ENCODE measurements around the gene YARS1.

YARS1 gene

DNA sequence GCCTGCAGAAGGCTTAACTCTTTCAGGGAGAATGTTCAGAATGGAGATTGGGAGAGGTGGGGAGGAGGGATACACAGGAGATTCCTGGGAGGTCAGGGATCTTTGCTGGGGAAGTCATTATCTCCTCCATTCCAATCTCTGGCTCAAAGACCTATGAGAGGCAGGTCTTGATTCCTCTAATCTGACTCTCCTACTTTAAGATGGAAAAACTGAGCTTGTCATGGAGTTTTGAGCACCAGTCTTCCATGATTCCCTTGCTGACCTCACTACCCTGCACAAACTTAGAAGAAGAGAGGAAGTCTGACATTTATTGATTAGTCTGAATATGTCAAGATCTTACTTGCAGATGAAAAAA is 73.1 kb downstream of the YARS1 start:
- no peak for DNase-seq (ENCODE audit: low read depth in 3 of 3)

- no peak for DNase-seq (ENCODE audit: low read depth in 3 of 3)
Observed at GRCh38 chr1:32743380-32744070, 73.6 kb downstream of the YARS1 start.

GRCh38 chr1:32742956-32743355 is 74.2 kb downstream of the YARS1 start:
- no peak for DNase-seq (ENCODE audit: low read depth in 3 of 3)

GRCh38 chr1:32742199-32742947 is 74.8 kb downstream of the YARS1 start:
- no peak for DNase-seq (ENCODE audit: low read depth in 3 of 3)

- no peak for DNase-seq (ENCODE audit: low read depth in 3 of 3)
Observed at GRCh38 chr1:32741413-32742198, 75.6 kb downstream of the YARS1 start.

- DNase-seq (ENCODE audit: low read depth in 3 of 3): no peak
Observed at GRCh38 chr1:32741059-32741412, 76.1 kb downstream of the YARS1 start.

DNA sequence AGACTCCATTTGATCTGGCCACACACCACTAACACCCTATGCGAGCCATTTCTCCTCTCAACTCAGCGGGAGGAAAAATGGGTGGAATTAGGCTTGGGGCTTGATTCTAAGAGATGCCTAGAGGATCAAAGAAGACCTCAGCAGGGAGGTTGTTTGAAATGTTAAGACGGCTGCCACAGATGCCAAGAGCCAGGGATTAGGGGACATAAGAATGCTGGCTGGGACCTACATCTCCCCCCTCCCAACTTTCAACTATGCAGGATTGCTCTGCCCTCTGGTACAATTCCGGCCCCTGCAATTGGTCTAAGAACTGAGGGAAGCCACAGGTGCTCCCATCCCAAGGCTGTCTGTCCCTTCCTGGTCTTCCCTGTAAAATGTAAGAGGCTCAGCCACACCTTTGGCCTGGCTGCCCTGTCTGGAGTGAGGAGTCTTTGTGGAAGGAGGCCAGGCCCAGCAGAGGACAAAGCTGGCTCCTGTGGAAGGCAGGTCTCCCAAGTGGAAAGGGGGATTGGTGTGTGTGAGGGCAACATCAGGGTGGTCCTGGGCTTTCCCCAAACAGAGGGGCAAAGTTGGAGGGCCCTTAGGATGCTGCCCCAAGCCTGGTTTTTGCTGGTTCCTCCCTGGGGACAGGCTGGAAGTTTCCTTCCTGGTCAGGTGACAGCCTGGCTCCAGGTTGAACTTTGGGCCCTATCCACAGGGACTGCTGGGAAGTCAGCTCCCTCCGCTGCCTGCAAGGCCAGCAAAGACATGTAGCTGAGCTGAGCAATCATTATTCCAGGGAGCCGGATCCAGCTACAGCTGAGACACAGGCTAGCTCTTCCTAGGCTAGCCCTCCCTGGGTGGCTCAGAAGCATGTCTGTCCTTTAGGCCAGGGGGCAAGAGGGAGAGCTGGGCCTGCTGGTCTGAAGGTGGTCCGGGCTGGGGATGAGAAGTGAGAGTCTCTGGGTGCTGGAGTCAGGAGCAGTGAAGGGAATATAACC is 80.1 kb downstream of the YARS1 start:
- no peak for DNase-seq (ENCODE audit: low read depth in 3 of 3)

GRCh38 chr1:32733582-32734321 is 83.4 kb downstream of the YARS1 start:
- DNase-seq (ENCODE audit: low read depth in 3 of 3): no peak

GRCh38 chr1:32729254-32730046 is 87.7 kb downstream of the YARS1 start:
- DNase-seq (ENCODE audit: low read depth in 3 of 3): no peak

- no peak for DNase-seq (ENCODE audit: low read depth in 3 of 3)
Observed at GRCh38 chr1:32728413-32729077, 88.6 kb downstream of the YARS1 start.

DNA sequence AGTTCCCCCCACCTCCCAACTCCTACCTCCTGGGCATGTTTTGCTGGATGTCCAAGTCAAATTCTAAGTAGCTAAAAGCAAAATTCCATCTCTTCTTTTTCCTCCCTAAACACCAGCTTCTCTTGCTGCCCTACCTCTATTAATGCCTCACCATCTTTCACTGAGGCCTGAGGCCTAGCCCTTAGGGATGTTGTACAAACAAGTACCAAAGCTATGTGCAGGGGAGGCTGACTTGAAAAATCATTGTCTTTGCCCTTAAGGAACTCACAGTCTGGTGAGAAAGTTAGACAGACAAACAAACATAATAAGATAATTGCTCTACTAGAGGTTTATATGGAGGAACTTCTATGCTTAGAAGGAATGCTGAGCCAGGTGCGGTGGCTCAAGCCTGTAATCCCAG is 89.3 kb downstream of the YARS1 start:
- DNase-seq (ENCODE audit: low read depth in 3 of 3): no peak

DNA sequence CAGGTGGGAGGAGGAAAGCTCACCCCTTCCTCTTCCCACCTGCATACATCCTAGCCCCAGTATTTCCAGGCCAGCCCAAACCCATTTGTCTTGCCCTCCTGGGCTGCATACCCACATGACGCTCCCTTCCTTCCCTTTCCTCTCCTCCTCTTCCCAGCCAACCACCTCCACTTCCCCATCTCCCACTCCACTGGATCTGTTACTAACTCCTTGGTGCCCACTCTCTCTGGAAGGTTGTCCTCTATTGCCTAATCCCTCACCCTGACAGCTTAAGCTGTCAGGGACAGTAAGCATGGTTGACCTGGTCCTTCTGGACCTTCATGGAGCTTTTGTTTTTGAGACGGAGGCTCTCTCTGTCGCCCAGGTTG is 91.6 kb downstream of the YARS1 start:
- no peak for DNase-seq (ENCODE audit: low read depth in 3 of 3)

Data from stimulated activated CD4-positive, alpha-beta T cell treated with anti-CD3 and anti-CD28 coated beads, TNF-alpha, amount 100 ng/mL, for 48 hours (primary cell).